ENCODE data around the gene CNGA3.

CNGA3 gene

DNA sequence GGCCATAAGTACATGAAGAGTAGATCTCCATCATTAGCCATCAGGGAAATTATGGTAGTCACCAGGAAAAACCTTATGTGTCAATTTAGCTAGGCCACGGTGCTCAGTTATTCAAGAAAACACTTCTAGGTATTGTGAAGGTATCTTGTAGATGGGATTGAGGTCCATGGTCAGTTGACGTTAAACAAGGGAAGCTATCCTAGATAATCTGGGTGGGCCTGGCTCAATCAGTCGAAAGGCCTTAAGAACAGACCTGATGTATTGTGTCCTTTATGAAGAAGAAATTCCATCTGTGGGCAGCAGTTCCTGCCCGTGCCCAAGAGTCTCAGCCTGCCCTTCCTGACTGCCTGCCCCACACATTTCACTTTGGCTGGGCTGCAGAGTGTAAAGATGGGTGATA, 16.7 kb upstream of the CNGA3 start:
- DNase-seq = no peak

DNA sequence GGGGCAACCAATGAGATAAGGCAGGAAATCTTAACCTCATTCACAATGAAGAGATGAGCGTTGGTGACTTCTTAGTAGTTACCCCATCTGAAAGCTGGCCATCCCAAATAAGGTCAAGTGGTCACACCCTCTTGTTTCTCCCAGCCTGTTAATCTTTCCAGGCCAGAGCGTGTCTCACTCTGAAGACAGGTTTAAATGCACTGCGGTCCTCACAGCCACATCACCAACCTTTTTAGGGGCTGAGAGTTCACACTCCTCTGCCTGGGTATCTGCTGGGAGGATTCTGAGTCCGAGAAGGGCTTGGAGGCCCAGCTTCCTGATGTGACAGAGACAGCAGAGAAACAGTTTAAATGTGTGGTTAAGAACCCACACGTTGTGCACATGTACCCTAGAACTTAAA, 13.3 kb upstream of the CNGA3 start:
- DNase-seq = no peak

DNA sequence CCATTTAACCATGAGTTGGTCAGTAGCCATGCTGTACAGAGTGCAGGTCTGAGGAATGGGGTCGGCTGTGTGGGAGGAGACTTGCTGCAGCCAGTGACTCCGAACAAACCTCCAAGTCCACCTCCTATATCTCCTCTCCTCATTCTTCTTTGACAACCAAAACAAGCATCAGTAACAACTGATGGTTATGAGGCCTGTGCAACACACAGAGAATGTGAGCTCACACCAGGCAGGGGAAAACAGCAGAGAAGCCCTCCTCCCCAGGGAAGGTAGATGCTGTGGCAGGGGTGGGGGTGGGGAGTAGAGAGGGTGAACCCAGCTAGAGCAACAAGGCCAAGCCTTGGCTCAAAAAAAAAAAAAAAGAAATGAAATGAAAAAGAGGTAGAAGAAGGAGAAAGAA, 12.3 kb upstream of the CNGA3 start:
- DNase-seq = no peak

DNA sequence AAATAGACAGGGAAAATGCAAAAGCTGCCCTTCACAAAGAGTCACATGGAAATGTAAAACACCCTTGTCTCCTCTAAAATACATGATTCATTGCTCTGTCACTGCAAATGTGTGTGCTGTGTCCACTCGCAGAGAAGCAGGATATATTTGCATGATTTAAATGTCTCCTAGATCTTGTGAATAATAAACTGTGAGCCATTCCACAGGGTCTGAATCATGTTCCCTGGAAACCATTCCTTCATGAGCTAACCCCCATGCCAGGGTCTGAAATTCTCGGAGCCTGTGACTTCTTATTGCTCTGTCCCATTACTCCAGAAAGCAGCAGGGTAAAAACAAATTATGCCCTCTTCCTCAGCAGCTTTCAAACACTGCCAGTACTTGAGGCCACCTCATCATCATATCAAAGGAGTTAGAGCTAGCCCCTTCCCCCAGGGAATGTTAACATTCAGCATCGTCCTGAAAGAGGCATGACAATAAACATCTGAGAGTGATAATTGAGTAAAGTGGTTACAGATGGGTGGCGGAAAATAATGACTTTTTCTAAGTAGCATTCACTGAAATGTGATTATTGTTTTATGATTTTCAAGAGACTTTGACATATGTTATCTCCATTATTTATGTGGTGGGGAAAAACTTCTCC, 11.7 kb upstream of the CNGA3 start:
- no peak for DNase-seq

DNA sequence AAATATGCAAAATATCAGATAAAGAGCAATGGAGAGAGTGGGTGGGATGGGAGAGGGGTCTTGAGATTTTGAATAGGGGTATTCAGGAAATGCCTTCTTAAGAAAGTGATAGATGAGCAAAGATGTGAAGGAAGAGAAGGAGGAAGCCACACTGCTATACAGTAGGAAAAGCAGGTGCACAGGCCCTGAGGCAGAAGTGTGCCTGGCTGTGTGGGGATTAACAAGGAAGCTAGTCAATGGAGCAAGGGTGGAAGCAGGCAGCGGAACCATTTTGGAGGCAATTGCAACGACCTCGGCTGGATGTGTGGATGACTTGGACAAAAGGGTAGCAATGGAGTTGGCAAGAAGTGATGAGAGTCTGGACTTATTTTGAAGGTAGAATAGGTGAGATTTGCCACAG, 11.0 kb upstream of the CNGA3 start:
- DNase-seq = no peak

DNA sequence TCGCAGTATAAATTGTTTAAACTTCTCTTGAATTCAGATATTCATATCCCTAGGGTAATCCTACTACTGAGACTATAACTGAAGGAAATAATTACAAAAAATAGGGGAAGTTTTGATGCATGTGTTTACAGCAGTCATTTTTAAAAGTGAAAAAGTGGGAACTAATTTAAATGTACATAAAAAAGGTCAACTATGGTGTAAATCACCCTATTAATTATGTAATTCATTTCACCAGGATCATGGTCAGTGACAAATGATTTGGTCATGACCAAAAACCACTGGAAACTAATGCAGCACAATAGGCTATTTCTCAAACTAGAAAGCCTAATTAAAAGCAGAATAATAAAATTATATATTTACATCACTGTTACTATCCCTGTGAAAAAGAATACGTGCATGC, 5.0 kb upstream of the CNGA3 start:
- DNase-seq = no peak

DNA sequence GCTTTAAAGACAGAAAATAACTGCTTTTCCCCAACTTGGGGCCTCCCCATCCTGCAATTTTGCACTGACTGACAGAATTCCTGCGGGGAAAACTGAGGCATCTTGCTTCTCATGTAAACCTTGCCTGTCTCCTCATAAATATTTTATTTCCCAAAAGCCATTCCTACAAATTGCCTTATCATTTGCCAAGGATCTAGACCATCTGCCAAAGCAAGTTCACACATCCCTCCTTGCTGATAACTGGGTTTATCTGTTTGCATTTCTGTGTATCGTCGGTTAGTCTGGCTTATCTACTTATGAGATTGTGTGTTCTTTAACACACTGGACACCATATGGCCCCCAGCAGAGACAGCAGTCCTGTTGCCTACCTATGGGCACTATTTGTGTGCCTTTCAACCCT, 3.0 kb upstream of the CNGA3 start:
- DNase-seq = no peak

DNA sequence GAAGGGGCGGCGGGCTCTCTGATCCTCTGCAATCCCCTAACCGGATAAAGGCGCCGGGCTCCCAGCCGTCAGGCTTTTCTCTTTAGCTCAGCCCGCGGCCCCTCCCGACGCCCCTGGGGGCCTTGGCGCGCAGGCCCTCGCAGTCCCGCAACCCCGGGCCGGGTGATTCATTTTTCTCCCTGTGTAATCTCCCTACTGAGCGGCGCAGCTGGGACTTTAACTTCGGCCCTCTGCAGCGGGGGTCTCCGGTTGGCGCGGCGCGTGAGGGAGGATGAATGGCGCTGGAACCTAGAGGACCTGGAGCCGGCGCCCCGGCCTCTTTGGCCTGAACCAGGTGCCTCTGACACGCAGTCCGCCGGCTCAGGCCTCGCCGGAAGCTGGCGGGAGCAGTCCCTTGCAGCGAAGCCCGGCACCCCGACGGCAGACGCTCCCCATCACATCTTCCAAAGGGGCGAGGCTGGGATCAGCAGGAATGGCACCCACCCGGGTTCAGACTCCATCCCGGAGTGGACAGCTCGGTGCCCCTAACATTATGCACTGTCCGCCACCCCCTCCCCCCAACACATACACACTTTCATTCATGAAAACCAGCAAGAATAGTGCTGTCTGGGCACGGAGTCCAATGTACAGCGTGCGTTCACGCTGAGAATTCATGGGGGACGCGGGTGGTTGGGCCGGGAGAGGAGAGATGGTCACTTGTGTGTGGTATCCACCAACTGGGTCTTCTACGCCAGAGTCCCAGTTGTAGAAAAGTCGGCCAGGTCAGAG, 1.2 kb downstream of the CNGA3 start:
- no peak for DNase-seq

DNA sequence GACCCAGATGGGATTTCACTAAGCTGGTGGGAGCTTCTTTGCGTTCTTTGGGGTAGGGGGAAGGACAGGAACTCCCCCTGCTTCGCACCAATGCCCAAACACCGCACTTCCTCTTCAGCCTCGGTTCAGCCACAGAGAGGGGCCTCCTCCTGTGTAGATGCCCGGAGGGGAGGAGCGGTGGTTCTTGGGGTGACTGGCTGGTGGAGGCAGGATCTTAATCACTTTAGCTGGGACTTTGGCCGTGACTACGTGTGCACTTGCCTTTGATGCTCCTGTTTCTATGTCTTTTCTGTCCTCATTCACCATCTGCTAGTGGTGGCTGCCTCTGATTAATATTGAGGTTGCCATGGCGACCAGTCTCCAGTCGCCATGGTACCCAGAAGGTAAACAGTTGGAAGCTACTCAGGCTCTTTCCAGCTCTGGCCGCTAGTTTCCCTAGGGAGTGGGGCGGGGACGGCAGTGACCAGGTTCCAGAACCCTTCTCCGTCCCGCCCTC, 1.9 kb downstream of the CNGA3 start:
- no peak for DNase-seq

DNA sequence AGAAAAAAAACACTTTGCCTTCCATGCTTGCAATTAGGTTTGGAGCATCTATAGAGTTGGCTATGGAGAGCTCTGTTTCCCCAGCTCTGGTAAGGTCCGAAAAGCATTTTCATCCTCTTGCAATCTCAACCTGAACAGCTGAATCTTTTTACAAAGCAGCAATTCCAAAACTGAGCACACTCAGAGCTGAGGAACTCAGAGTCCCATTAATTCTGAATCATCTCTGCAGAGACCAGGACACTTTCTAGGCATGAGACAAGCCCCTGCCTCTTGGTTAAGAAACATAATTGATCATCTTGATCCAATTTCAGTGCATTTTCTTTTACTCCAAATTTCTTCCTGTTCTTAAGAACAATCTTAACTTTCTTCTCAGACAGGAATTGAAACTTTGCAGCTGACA, 4.2 kb downstream of the CNGA3 start:
- DNase-seq = no peak

DNA sequence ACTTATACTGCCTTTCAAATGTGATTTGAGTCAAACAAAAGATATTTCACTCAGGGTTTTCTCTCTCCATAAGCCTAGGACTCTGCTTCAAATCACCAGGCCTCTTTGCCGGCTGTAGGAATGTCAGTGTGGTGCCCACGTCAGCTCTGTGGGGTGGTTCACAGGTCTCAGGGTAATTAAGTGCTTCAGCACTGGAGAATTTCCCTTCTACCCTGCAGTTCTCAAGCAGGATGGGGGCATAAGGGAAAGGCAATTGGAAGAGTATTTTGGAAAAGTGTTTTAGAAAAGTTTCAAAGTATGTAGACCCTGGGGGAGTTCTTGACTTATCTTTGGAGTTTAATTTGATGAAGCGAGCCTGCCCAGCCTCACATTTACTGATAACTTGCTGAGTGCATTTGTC, 9.6 kb downstream of the CNGA3 start:
- no peak for DNase-seq

DNA sequence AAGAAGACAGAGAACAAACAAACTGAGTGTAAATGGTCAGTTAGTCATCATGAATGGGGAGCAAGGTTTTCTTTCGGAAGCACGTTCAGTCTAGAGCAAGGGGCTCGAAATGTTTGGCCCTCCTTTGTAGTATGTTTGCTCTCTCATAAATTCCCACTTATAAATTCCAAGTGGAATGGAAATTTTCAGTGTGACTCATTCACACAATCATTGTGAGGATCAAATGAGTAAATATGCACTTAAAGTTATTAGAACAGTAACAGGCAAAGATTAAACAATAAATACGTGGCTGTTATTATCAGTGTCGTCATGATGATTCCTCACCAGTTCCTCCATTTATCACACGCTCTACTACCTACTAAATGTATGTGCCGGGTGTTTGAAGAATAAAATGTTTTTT, 10.5 kb downstream of the CNGA3 start:
- DNase-seq = no peak

DNA sequence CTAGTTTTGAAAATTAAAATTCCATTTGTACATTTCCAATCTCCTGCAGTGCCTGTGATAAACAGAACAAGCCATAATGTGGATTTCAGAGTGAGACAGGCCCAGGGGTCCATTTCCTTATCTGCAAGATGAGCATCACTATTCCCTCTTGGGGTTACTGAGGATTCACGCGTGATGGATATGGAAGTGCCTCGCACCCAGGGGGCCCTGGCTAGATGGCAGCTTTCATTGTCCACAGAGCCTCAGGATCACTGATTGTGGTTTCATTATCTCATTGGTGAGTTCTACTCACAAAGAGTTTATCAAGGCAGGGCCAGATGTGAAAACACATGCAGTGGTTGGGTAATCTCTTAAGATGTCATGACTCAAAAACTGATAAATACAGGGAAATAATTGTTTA, 11.6 kb downstream of the CNGA3 start:
- DNase-seq = no peak

DNA sequence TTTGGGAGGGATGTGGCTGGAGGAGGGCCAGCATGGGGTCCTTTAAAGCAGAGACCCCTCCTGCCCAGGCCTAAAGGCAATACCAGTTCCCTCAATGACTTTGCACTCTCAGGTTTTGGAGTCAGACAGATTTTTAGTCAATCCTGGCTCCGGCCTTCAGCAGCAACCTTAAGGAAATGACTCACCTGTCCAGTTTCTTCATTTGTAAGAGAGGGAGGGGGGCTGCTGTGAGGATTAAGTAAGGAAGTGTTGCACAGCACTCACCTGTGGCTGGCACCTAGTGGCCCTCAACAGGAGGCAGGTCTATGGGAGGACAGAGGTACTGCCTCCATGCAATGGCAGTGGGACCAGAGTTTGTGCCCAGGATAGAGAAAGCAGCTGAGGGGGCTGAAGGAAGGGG, 13.7 kb downstream of the CNGA3 start:
- no peak for DNase-seq

DNA sequence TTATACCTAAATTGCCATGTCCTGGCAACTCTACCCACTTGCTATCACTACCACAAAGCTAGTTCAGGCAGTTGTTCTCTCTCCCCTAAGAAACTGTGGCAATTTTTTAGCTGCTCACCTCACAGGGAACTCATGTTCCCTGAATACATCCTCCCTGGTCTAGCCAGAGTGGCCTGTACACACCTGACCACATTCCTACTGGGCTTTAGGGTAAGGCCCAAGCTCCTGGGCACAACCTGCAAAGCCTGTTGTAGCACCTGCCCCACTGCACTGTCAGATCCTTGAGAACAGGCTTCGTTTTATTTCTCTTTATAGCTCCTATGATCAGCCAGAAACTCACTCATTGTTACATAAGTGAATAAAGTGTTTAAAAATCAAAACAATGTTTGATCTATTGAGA, 21.5 kb downstream of the CNGA3 start:
- DNase-seq = no peak

DNA sequence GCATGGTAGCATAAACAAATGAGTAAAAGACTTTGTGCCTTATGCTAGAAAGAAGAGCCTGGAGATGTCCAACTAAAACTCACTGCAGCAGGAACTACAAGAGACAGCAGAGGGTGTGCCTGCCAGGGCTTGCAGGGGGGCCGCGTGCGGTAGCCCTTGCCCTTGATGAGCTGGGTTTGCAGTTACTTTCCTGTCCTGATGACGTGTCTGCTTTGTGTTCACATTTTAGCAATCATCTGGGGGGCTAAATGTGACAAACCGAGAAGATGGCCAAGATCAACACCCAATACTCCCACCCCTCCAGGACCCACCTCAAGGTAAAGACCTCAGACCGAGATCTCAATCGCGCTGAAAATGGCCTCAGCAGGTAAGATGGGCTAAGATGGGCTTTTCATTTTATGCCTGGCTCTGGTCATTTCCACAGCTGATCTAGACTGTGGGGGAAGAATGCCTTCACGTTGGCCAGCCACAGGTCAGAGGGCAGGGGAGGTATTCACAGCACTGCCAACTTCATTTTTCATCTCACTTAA, 23.5 kb downstream of the CNGA3 start:
- no peak for DNase-seq

DNA sequence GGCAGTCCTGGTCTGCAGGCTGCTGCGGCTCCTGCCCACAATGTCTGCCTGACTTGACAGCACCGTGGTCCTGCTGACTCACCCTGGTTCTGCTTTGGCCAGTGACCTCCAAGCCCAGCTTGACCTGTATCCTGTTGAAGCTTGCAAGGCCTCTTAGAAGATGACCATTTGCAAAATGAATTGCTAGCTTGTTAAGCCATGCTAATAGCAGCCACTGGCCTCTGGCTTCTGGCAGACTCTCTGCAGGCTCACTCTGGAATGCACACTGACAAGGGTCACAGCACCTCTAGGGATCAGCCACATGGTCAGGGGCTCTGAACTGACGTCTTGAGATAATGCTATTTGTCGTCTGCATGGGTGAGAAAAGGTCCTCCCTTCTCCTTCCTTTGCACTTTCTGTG, 25.9 kb downstream of the CNGA3 start:
- DNase-seq = no peak

DNA sequence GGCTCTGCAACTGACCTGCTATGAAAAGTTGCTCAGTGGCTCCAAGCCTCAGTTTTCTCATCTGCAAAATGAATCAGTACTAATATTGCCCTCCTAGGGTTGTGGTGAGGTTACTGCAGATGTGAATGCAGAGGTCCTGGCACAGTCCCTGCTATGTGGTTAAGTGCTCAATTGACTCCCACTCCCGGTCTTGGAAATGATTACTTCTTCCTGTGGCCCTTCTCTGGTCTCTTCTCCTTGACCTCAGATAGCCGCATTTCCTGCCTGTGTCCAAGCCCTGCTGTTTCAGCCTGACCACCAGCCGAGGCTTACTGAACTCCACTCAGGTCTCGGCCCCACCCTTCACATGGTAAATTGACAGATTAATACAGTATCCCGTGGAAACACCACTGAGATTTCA, 26.3 kb downstream of the CNGA3 start:
- no peak for DNase-seq

DNA sequence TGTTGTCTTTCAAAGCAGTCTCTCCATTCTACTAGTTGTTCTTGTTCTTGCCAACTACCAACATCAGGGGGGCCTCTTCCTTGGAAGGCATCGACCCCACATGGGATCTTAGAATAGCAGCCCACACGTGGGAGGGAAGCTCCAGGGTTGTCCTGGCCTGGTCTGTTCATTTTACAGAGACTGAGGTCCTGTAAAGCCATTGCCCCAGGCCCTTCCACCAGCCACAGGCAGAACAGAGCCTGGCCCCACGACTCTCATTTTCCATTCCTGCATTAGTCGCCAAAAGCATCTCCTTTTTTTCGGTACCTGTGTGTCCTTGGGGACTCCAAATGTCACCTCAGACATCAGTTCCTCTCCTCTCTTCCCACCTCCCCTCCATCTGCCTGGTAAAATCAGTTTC, 28.0 kb downstream of the CNGA3 start:
- no peak for DNase-seq

DNA sequence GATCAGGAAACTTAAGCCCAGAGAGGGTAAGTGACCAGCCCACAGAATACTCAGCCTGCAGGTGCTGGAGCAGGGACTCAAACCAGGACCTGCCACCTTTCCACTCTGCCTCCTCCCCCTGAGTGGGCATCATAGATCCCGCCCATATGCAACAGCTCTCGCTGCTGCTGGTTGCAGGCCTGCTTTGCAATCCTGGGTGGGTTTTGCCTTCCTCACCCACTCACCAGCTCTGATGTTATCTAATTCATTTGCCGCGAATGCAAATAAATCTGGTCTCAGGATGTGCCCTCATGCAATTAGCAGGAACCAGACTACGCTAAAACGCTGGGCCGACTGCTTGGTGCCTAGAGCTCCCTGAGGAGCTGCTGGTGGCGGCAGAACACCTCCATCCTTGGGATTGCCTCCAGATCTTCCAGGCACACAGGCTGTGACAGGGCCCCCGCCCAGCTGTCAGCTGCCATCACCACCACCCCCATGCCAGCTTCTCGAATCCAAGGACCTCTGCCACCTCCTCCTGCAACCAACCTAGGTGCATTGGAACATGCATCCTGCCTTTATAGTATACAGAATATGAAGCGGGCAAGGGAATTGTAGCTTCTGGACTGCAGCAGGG, 28.8 kb downstream of the CNGA3 start:
- no peak for DNase-seq

DNA sequence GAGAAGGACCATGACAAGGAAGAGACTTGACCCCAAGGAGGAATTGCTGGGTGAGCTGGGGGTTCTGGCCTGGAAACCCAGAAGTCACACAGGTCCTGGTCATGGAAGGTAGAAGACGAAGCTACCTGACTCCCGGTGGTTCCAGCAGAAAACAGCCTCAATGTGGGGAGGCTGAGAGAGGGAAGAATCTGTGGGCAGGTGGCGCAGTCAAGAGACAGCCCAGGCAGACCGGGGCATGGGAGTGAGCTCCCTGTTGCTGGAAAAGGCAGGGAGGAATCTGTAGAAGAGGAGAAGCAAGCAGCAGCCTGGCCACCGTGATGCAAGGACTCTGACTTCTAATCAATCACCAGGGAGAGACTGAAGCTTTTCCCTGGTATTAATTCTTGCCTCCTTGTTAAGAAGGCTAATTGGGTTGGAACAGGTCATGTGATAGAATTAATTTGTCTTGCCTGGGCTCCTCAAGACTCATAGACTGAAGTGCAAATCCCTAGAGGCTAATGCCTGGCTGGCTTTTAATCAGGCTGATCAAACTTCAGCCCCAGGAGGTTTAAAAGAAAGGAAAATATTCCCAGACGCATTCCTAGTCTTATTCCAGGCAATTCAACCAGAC, 30.1 kb downstream of the CNGA3 start:
- DNase-seq = no peak

DNA sequence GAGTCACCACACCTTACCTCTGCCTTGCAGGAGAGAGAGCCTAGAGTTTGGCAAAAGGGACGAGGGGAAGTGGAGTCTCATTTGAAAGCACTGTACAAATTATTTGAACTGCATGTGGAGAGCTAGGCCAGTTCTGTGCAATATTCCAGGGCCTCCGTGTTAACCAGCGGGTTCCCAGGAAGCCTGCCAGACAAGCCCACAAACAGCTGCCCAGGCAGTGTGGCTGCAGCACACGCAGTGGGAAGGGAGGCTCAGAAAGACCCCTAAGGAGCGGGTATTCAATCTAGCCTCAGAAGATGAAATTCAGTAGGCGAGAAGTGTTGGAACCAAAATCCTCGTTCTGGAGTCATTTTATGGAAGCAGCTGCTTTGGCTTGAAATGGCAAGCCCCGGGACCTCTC, 30.7 kb downstream of the CNGA3 start:
- DNase-seq = no peak

DNA sequence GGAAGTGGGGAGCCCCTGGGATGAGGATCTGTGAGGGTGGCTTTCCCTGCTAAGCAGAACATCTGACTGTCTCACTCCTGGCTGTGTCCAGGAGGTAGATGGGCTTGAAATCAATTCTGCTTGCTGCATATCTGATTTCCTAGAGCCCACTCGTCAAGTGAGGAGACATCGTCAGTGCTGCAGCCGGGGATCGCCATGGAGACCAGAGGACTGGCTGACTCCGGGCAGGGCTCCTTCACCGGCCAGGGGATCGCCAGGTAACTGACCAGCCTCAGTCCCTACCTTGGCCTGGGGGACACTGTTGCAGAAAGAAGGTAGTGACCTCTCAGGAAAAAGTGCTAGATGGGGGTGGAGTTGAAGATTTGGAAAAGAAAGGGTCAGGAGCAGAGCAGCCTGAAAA, 31.3 kb downstream of the CNGA3 start:
- DNase-seq = no peak

DNA sequence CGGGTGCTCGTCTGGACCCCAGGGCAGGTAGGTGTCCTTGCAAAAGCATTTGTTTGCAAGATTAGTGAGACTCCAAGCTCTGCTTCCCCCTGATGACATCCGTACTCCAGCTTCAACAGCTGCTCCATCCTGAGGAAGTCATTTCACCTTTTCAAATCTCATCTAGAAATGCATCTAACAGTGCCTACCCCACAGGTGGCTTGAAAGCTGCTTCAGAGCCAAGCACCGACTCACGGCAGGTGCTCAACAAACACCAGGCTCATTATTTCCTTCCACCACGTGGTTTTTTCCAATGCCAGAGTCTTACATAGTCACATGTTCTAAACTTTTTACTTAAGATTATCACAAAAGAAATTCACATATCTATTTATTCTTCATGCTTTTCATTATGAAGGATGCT, 31.9 kb downstream of the CNGA3 start:
- no peak for DNase-seq

Measured in stimulated activated CD4-positive, alpha-beta T cell treated with anti-CD3 and anti-CD28 coated beads, Interleukin-4, amount 100 ng/mL, for 24 hours (primary cell).